HG02885 (cell line): ENCODE measurements around the gene AK9.

Experiments used
- ATAC-seq: cut with Tn5 transposase; IDR thresholded peaks from one replicate; pipeline ENCODE4 v1.9.1; 2021; ENCODE audit warnings: mild to moderate bottlenecking; ENCODE audit not compliant: unreplicated experiment, poor library complexity

The AK9 gene

DNA sequence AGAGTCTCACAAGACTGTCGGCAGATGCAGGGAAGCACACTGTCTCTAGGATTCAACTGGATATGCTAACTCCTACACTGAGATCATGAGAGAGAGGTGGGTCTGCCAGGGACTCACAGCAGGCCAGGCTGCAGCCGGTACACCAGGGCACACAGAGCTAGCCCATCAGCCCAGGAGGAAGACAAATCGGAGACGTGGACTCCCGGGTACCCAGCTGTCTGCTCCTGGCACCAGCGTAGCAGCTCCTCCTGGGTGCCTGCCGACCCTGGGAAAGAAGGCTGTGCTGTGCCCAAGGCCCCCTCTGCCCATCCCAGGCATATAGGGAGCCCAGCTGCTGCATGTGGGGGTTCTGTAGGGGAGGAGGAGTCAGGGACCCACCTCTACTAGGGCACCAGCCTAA lies 242.4 kb downstream of the AK9 start:
- no peak for ATAC-seq

GRCh38 chr6:109447878-109448555 lies 243.0 kb downstream of the AK9 start:
- ATAC-seq: no peak

GRCh38 chr6:109447087-109447486 lies 243.9 kb downstream of the AK9 start:
- no peak for ATAC-seq

DNA sequence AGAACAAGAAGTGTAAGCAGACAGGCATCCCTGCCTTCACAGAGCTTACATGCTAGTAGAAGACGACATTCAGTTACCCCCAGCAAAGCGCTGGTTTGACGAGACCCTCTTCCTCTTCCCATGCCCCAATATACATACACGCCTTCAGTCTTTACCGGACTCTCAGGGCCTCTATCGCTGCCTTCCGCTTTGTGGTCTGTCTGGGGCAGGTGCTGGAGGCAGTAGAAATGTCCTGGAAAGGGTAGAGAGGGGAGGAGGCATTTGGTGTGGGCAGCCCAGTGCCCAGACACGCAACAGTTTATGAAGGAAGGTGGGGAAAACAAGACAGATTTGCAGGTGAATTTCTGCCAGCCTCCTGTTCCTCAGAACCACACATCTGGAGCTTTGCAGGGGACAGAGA lies 244.5 kb downstream of the AK9 start:
- ATAC-seq: no peak

DNA sequence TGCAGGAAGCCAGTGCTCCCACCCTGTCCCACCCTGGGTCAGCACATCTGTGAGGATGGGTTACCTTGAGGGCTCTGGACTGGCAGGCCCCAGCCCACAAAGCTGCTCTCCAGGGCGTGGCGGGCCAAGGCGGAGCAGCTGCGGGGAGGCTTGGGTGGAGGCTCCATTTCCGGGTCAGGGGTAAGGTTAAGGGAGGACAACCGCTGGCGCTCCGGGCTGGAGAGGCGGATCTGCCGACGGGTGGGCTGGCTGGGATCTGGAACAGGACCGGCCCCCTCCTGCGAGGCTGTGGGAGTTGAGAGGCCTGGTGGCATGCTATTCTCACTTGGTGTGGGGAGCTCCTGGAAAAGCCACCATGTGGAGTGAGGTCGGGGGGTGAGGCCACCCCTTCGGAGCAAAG lies 244.9 kb downstream of the AK9 start:
- no peak for ATAC-seq

- no peak for ATAC-seq
Measured at GRCh38 chr6:109445382-109445781, 245.6 kb downstream of the AK9 start.

- ATAC-seq: no peak
Measured at GRCh38 chr6:109443425-109443950, 247.5 kb downstream of the AK9 start.
